ENCODE results near the gene RGS11. TPM values are rescaled to one million over a fixed set of nuclear protein-coding genes. Genes with fewer than 3 reads are reported as not detected.
"Not testable (repeated sequence)": the region's sequence is repeated elsewhere in the genome, so short reads cannot be mapped to it uniquely, and the experiment has no call there.

RGS11 gene
- total RNA-seq, 2 experiments from 2014 or later, result 0.14 TPM; not detected in 1

DNA sequence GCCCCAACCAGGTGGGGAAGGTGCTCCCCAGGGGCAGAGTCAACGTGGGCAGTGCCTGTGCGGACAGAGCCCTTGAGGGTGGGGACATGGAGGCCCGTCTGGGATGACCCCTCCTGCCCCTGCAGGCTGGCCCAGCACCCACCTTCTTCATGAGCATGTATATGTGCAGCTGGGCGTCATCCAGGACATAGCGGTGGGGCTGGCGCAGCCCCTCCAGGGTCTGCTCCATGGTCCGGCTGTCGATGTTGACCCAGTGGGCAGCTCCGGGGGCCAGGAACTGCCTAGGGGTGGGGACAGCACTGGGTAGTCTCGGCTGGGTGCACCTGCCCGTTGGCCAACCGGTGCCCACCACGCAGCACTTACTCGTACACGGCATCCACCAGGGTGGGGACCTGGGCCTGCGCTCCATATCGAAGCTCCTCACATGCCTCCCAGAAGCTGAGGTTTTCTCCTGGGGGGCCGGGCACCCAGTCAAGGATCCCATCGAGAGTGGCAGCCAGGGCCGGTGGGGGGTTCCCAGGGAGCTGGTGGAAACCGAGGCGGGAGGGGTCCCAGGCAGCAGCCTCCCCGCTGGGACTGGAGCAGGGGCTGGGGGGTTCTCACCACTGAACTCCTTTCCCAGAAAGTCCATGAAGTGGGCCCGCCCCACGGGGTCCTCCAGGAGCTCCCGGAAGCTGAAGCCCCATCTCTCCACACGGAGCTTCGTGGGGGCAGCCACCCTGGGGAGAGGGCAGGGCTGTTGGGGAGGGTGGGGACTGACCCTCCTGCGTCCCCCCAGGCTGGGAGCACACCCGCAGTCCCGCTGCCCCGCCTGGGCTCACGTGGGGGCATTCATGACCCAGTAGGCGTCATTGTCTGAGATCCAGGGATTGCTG is 5.1 kb downstream of the RGS11 start:
- Mint-ChIP-seq H3K4me3 (no peak overlapping the region), H3K4me1 (ENCODE audit: low read depth) (peaks cover 5% of the 10 kb centered on the region), H3K9me3 (no peaks in the 10 kb centered on the region), H3K27ac (no peak overlapping the region), H3K36me3 (no peaks in the 10 kb centered on the region), H3K27me3 (peaks cover 6% of the 10 kb centered on the region)
- ChIA-PET CTCF (no interaction called here), POLR2A (no interaction called here)
- DNase-seq, result no peak
- intact Hi-C loops (cut with micrococcal nuclease), result no loop called here

DNA sequence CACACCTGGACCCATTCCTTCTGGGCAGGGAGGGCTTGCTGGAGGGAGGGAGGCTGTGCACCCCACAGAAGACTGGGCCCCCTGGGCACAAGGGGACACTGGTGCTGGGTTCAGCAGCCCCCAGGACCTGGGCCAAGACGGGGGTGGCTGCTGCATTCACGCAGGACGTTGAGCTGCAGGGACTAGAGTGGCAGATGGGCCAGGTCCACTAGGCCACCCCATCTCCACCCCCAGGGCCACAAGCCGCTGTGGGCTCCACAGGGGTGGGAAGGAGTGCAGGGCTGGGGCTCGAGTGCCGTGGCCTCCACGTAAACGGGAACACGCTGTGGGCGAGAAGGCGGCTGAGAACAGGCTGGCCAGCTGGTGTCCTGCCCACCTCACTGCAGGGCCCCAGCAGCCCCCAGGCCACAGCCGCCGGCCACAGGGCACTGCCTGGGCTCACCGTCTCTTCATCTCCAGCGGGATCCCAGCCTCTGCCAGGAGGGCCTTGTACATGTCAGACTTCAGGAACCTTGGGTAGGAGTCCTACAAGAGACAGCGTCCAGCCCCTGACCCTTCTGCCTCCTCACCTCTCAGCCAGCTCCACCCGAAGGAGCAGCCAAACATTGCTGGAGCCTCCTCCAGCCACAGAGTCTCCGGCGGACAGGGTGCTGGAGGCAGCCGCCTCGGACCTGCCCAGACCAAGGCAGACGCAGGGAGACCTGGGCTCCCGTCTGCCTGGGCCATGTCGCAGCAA is 6.5 kb downstream of the RGS11 start:
- ChIA-PET POLR2A (no interaction called here), CTCF (no interaction called here)
- no peak for DNase-seq
- no peaks in the 10 kb centered on the region for H3K36me3 Mint-ChIP-seq
- H3K27me3 Mint-ChIP-seq, result peaks cover 2% of the 10 kb centered on the region
- H3K27ac Mint-ChIP-seq, result no peak overlapping the region
- no peak overlapping the region for H3K4me3 Mint-ChIP-seq
- H3K9me3 Mint-ChIP-seq, result no peaks in the 10 kb centered on the region
- intact Hi-C loops (cut with micrococcal nuclease), result no loop called here
- peaks cover 5% of the 10 kb centered on the region for H3K4me1 Mint-ChIP-seq (ENCODE audit: low read depth)

DNA sequence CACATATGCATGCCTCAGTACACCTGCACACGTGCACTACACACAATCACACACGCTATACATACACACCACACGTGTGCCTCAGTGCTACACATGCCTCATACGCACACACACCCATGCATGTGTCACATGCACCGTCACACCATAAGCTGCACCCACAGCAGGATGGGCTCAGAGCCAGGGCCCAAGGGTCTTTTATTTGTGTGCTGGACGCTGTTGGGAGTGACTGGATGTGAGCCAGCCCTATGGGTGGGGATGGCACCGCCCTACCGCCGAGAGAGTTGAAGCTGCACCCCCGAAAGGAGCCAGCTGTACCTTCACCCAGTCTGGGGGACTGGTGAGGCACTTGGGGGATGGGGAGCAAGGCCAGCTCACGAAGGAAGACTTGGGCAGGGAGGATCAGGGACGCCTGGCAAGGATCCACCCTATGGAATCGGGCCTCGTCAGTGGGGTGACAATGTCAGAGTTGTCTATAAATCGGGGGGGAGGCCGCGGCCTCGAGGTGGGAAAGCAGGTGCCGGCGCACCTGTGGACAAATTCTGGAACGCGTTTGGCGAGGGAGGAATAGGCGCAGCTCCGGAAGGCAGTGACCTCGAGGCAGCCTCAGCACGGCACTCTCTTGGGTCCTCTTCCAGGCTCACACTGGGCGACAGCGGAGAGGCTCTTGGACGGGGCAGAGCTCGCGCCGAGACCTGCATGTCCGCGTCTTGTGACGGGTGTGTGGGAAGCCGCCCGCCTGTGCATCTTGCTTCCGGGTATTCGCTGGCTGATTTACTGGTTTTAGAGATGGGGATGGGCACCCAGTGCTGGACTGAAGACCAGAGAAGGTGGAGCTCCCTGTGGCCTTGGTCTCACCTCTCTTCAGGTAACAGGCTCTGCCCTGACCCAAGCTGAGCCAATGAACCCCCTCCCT is 7.3 kb downstream of the RGS11 start:
- DNase-seq, result no peak
- POLR2A ChIA-PET, result no interaction called here
- Mint-ChIP-seq H3K4me1 (ENCODE audit: low read depth) (peaks cover 5% of the 10 kb centered on the region), H3K27ac (no peak overlapping the region), H3K9me3 (no peaks in the 10 kb centered on the region), H3K36me3 (peaks cover 2% of the 10 kb centered on the region), H3K4me3 (no peak overlapping the region), H3K27me3 (peaks cover 2% of the 10 kb centered on the region)
- intact Hi-C loops (cut with micrococcal nuclease), result no loop called here
- CTCF ChIA-PET, result no interaction called here

DNA sequence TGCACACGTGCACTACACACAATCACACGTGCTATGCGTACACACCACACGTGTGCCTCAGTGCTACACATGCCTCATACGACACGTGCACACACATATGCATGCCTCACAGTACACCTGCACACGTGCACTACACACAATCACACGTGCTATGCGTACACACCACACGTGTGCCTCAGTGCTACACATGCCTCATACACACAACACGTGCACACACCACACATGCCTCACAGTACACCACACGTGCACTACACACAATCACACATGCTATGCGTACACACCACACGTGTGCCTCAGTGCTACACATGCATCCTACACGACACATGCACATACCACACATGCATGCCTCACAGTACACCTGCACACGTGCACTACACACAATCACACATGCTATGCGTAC is 8.2 kb downstream of the RGS11 start:
- H3K9me3 Mint-ChIP-seq; H3K36me3 Mint-ChIP-seq; DNase-seq; POLR2A ChIA-PET; CTCF ChIA-PET; H3K4me1 Mint-ChIP-seq (ENCODE audit: low read depth); H3K27me3 Mint-ChIP-seq; H3K4me3 Mint-ChIP-seq; H3K27ac Mint-ChIP-seq; intact Hi-C loops (cut with micrococcal nuclease): not testable (repeated sequence)

DNA sequence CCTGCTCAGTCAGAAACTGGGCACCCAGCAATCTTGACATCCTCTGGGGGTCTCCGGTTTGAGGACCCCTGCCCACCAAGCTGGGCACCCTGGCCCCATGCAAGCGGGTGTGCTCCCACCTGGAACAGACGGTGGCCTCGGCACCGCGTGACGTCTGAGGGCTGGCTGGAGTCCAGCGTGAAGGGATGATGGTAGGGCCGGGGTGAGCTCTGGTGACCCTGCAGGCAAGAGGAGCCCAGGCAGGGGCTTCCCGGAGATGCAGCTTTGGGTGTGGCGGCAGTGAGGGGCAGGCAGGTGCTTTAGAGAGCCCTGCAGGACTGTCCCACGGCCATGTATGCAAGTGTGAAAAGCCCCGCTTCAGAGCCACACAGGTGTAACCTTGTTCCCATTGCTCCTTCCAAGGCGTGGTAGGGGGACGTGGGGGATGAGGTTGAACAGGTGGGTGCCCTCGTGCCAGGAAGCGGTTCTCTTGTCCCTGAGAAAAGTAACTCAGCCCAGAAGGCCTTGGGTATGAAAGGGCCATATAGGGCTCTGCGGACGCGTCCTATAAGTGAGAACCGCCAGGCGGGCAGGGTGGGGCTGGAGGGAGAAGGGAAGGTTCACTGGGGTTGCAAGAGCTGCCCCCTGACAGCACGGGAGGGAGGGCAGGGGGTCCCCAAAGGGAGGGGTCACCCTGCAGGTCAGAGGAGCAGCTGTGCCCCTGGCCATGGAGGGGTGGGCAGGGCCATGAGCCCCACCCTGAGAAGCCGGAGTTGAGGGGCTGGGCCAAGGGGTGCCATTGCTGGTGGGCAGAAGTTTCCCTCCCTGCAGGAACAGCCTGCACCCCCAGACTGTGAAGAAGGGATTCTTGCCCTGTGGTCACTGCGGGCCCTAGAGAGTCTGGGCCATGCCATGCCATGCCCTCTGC is 9.2 kb downstream of the RGS11 start:
- no peak for DNase-seq
- H3K36me3 Mint-ChIP-seq, result peaks cover 2% of the 10 kb centered on the region
- no peak overlapping the region for H3K27ac Mint-ChIP-seq
- H3K4me3 Mint-ChIP-seq, result no peak overlapping the region
- H3K9me3 Mint-ChIP-seq, result no peaks in the 10 kb centered on the region
- POLR2A ChIA-PET, result no interaction called here
- CTCF ChIA-PET, result no interaction called here
- H3K27me3 Mint-ChIP-seq, result no peaks in the 10 kb centered on the region
- H3K4me1 Mint-ChIP-seq (ENCODE audit: low read depth), result peaks cover 5% of the 10 kb centered on the region
- intact Hi-C loops (cut with micrococcal nuclease), result no loop called here

GRCh38 chr16:265711-266110 is 10.0 kb downstream of the RGS11 start:
- intact Hi-C loops (cut with micrococcal nuclease), result no loop called here
- Mint-ChIP-seq H3K36me3 (peaks cover 4% of the 10 kb centered on the region), H3K9me3 (no peaks in the 10 kb centered on the region), H3K27me3 (no peaks in the 10 kb centered on the region), H3K4me3 (no peak overlapping the region), H3K27ac (no peak overlapping the region), H3K4me1 (ENCODE audit: low read depth) (peaks cover 5% of the 10 kb centered on the region)
- POLR2A ChIA-PET, result no interaction called here
- DNase-seq, result peak; percentile 55
- CTCF ChIA-PET, result no interaction called here

- intact Hi-C loops (cut with micrococcal nuclease), result no loop called here
- Mint-ChIP-seq H3K27me3 (no peaks in the 10 kb centered on the region), H3K36me3 (peaks cover 6% of the 10 kb centered on the region), H3K4me3 (no peak overlapping the region), H3K4me1 (ENCODE audit: low read depth) (peaks cover 5% of the 10 kb centered on the region), H3K27ac (no peak overlapping the region), H3K9me3 (no peaks in the 10 kb centered on the region)
- no peak for DNase-seq
- CTCF ChIA-PET, result no interaction called here
- POLR2A ChIA-PET, result no interaction called here
Measured at GRCh38 chr16:265002-265529, 10.7 kb downstream of the RGS11 start.

GRCh38 chr16:264440-264951 is 11.2 kb downstream of the RGS11 start:
- intact Hi-C loops (cut with micrococcal nuclease), result no loop called here
- Mint-ChIP-seq H3K4me1 (ENCODE audit: low read depth) (peaks cover 5% of the 10 kb centered on the region), H3K36me3 (peaks cover 6% of the 10 kb centered on the region), H3K9me3 (no peaks in the 10 kb centered on the region), H3K4me3 (no peak overlapping the region), H3K27me3 (no peaks in the 10 kb centered on the region), H3K27ac (no peak overlapping the region)
- ChIA-PET CTCF (no interaction called here), POLR2A (no interaction called here)
- no peak for DNase-seq

- intact Hi-C loops (cut with micrococcal nuclease), result no loop called here
- H3K4me3 Mint-ChIP-seq, result no peak overlapping the region
- H3K27ac Mint-ChIP-seq, result no peak overlapping the region
- ChIA-PET POLR2A (no interaction called here), CTCF (no interaction called here)
- H3K36me3 Mint-ChIP-seq, result peaks cover 6% of the 10 kb centered on the region
- peaks cover 9% of the 10 kb centered on the region for H3K4me1 Mint-ChIP-seq (ENCODE audit: low read depth)
- DNase-seq, result no peak
- H3K27me3 Mint-ChIP-seq, result no peaks in the 10 kb centered on the region
- no peaks in the 10 kb centered on the region for H3K9me3 Mint-ChIP-seq
Measured at GRCh38 chr16:263944-264343, 11.8 kb downstream of the RGS11 start.

DNA sequence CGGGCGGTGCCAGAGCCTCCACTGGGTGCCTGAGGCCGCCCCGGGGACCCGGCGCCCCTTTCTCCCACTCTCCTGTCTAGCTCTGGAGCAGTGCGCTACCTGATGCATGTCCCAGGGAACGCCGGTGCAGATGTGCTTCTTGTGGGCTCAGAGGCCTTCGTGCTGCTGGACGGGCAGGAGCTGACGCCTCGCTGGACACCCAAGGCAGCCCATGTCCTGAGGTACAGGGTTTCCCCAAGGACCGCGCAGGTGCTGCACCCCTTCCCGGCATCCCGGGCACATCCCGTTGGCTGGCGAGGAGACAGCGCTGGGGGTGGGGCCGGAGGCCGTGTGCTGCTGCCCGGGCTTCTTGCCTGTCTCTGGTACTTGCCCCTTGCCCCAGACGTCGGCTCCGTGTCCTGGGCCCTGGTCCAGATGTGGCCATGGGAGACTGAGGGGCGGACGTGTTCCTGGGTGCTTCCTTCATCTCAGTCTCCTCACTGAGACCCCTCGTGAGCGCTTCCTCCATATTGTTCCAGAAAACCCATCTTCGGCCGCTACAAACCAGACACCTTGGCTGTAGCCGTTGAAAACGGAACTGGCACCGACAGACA is 12.5 kb downstream of the RGS11 start:
- Mint-ChIP-seq H3K4me3 (no peak overlapping the region), H3K27ac (no peak overlapping the region), H3K36me3 (peaks cover 6% of the 10 kb centered on the region), H3K9me3 (no peaks in the 10 kb centered on the region), H3K4me1 (ENCODE audit: low read depth) (peaks cover 9% of the 10 kb centered on the region), H3K27me3 (no peaks in the 10 kb centered on the region)
- CTCF ChIA-PET, result no interaction called here
- intact Hi-C loops (cut with micrococcal nuclease), result no loop called here
- DNase-seq, result no peak
- POLR2A ChIA-PET, result no interaction called here

DNA sequence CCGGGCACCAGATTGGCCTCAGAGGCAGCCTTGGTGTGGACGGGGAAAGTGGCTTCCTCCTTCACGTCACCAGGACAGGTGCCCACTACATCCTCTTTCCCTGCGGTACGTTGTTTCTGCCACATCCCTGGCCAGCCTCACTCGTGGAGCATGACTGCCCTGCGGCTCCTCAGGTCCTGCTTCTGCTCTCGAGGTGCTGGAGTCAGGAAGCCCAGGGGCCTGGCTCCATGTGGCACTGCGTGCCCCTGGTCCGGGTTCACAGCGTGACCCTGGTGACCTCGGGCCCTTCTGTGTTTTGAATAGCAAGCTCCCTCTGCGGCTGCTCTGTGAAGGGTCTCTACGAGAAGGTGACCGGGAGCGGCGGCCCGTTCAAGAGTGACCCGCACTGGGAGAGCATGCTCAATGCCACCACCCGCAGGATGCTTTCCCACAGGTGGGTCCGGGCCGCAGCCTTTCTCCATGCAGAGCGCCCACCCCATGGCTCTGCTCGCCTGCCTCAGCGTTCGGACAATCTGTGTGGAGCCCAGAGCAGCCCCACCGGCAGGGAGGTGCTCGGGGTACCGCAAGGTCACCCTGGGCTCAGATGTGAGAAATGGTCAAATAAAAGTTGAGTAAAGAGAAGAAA is 13.5 kb downstream of the RGS11 start:
- no peak overlapping the region for H3K4me3 Mint-ChIP-seq
- H3K27ac Mint-ChIP-seq, result no peak overlapping the region
- POLR2A ChIA-PET, result no interaction called here

More for the DNA sequence above, 13.5 kb downstream of the RGS11 start:
- no peaks in the 10 kb centered on the region for H3K9me3 Mint-ChIP-seq
- CTCF ChIA-PET, result no interaction called here
- no peak for DNase-seq
- H3K36me3 Mint-ChIP-seq, result peaks cover 6% of the 10 kb centered on the region
- H3K4me1 Mint-ChIP-seq (ENCODE audit: low read depth), result peaks cover 9% of the 10 kb centered on the region
- intact Hi-C loops (cut with micrococcal nuclease), result no loop called here
- no peaks in the 10 kb centered on the region for H3K27me3 Mint-ChIP-seq
